Left lung (tissue), 10 donors: ENCODE measurements around the gene BACH2. TPM values are rescaled to one million over a fixed set of nuclear protein-coding genes. Genes with fewer than 3 reads are reported as not detected.
A peak's percentile ranks its signal among the peaks of the same experiment; 100 is the strongest.
"Not testable (repeated sequence)": the region's sequence is repeated elsewhere in the genome, so short reads cannot be mapped to it uniquely, and the experiment has no call there.

Source experiments
- ATAC-seq: fragments of 200-7000 bp; cut with Tn5 transposase; one replicate; pipeline ENCODE4 v1.9.1; 2020; ENCODE audit warnings: moderate library complexity
- DNase-seq, 4 donors: peaks; one replicate each; pipeline ENCODE4 v3.0.0-alpha.2; 2013 to 2020
- H3K27ac ChIP-seq, 2 donors: fragments of 200-600 bp; sonication (generic) in 1 of 2; one replicate each; pipeline versions ENCODE4 v1.5.0 to v1.8.0; 2020 to 2021
- H3K27me3 ChIP-seq, 2 donors: fragments of 200-600 bp; sonication (generic) in 1 of 2; one replicate each; pipeline versions ENCODE4 v1.5.0 to v1.8.0; 2020 to 2021
- H3K36me3 ChIP-seq, 2 donors: fragments of 200-600 bp; sonication (generic) in 1 of 2; one replicate each; pipeline versions ENCODE4 v1.5.0 to v1.8.0; 2020 to 2021
- H3K4me1 ChIP-seq, 2 donors: fragments of 200-600 bp; one replicate each; pipeline ENCODE4 v1.8.0; 2021
- H3K4me3 ChIP-seq, 2 donors: fragments of 200-600 bp; sonication (generic) in 1 of 2; one replicate each; pipeline versions ENCODE4 v1.5.0 to v1.8.0; 2020 to 2021; ENCODE audit warnings: mild to moderate bottlenecking in 1 of 2
- H3K9me3 ChIP-seq, 2 donors: fragments of 200-600 bp; sonication (generic) in 1 of 2; one replicate each; pipeline versions ENCODE4 v1.5.0 to v1.8.0; 2020 to 2021
- intact Hi-C, 2 donors: fragments of 100-400 bp; cut with DNase I; formaldehyde crosslinking; loops; one replicate each; pipeline versions ENCODE4 v1.11.2 to v1.14.2; 2022
- polyA plus RNA-seq, 6 donors: library from polyadenylated mRNA; unstranded; fragments of 120-200 nt; gene quantifications; one replicate each; pipeline ENCODE4 v1.2.1, GENCODE V29; 2013; ENCODE audit not compliant: insufficient read length in 6 of 6
- total RNA-seq, 2 donors: library from RNA; stranded (reverse); fragmentation: NEBNext Ultra II Directional; extraction: Animal tissue kit (Norgen Biotek cat#: 25700); gene quantifications; one replicate each; pipeline ENCODE4 v1.2.1, GENCODE V29; 2021
- TF ChIP-seq, protein P1 (sequence below), 2 donors: fragments of 200-600 bp; sonication (generic) in 1 of 2; IDR thresholded peaks; one replicate each; pipeline versions ENCODE4 v1.5.0 to v1.8.0; 2021; ENCODE audit warnings: antibody characterized with exemption in 2 of 2
- donor health status: DM: no; HTN: yes; CAD: no.
- donor health status: DM: no; HTN: no; CAD: no.

BACH2 gene
- total and polyA plus RNA-seq, 8 donors: 3.8 to 10.6 (median 8.9) TPM

DNA sequence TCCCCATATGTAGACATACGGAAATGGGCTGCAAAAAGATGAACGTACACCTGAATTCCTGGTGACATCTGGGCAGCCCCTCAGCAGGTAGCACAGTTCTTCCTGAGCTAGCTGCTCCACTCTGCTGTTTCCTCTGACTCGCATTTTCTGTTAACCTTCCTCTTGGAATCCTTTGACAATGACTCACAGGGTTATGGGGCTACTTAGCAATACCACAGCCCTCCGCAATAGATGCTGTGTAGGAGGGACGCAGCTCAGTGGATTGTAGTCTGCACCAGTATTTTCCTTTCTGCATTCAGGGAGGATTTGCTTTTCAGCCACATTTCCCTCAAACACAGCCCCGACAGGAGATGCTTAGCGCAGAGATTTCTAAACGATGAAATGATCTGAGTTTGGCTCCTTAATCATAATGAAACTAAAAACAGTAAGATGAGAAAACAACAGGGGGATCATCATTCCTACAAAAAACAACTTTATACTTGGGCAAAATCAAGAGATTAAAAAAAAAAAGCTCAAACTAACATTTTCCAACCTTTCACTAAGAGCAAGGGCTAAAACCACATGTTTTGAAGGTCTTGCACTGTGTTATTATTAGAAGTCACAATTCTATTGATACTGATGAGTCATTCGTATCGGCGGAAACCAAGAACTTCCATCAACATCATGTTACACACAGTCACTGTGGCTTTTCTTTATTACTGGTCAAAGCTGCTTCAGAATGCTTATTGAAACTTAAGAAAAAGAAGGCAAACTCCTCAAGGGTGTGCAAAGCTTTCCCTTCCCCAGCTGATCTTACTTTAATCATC, 12.2 kb downstream of the BACH2 start:
- intact Hi-C loops: loop anchor here in 1 of 2 donors (10.0 kb wide), 1 partner anchor 50 kb away; no protein-coding TSS in a partner anchor
- H3K27ac ChIP-seq: peak overlapping the region; percentile 34 to 81
- H3K4me3 ChIP-seq: peak overlapping the region in 1 of 2 donors; percentile 19
- peaks cover 0 to 5% of the 10 kb centered on the region in 2 donors for H3K9me3 ChIP-seq
- TF ChIP-seq, protein P1, sequence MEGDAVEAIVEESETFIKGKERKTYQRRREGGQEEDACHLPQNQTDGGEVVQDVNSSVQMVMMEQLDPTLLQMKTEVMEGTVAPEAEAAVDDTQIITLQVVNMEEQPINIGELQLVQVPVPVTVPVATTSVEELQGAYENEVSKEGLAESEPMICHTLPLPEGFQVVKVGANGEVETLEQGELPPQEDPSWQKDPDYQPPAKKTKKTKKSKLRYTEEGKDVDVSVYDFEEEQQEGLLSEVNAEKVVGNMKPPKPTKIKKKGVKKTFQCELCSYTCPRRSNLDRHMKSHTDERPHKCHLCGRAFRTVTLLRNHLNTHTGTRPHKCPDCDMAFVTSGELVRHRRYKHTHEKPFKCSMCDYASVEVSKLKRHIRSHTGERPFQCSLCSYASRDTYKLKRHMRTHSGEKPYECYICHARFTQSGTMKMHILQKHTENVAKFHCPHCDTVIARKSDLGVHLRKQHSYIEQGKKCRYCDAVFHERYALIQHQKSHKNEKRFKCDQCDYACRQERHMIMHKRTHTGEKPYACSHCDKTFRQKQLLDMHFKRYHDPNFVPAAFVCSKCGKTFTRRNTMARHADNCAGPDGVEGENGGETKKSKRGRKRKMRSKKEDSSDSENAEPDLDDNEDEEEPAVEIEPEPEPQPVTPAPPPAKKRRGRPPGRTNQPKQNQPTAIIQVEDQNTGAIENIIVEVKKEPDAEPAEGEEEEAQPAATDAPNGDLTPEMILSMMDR (IDR thresholded peaks at IDR 0.05): peak in 1 of 2 donors; percentile 10
- peaks cover 0 to 23% of the 10 kb centered on the region in 2 donors for H3K27me3 ChIP-seq
- H3K36me3 ChIP-seq: no peaks in the 10 kb centered on the region
- H3K4me1 ChIP-seq: peaks cover 10 to 30% of the 10 kb centered on the region in 2 donors
- ATAC-seq: peak; percentile 78
- DNase-seq: peak in 1 of 4 donors; percentile 52

DNA sequence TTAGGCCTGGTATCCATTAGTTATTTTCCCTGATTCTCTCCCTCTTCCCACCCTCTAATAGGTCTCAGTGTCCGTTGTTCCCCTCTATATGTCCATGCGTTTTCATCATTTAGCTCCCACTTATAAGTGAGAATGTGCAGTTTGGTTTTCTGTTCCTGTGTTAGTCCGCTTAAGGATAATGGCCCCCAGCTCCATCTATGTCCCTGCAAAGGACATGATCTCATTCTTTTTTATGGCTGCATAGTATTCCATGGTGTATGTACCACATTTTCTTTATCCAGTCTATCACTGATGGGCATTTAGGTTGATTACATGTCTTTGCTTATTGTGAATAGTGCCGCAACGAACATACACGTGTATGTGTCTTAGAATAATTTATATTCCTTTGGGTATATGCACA, 14.4 kb downstream of the BACH2 start:
- H3K9me3 ChIP-seq, H3K36me3 ChIP-seq, DNase-seq, H3K4me3 ChIP-seq, ATAC-seq, H3K27ac ChIP-seq: not testable (repeated sequence)
- Histone ChIP-seq H3K27me3 (peaks cover 0 to 23% of the 10 kb centered on the region in 2 donors), H3K4me1 (peaks cover 10 to 30% of the 10 kb centered on the region in 2 donors)
- intact Hi-C loops: loop anchor here in 1 of 2 donors (10.0 kb wide), 1 partner anchor 47 kb away; no protein-coding TSS in a partner anchor

DNA sequence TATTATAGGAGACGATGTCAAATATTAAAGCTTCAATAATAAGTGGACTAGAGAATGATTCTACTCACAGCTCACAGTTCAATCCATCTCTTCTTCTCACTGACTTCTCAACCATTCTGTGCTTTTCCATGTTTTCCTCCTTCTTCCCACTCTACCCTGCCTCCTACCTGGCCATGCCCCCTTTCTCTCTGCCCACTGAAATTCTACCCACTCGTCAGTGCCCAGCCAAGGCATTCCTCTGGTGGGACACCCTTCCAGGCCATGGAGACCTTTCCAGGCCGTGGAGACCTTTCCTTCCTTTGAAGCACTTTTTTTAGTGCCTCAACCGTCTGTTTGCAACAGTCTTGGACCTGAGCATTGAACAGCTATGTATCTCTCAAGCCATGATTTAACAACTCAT, 18.5 kb downstream of the BACH2 start:
- no peaks in the 10 kb centered on the region for H3K4me1 ChIP-seq
- ATAC-seq (no peak), DNase-seq (no peak)
- H3K9me3 ChIP-seq: no peaks in the 10 kb centered on the region
- H3K4me3 ChIP-seq: no peak overlapping the region
- intact Hi-C loops: no loop called here
- TF ChIP-seq, protein P1 (IDR thresholded peaks at IDR 0.05): no peak
- no peaks in the 10 kb centered on the region for H3K27me3 ChIP-seq
- no peak overlapping the region for H3K27ac ChIP-seq
- H3K36me3 ChIP-seq: no peaks in the 10 kb centered on the region

DNA sequence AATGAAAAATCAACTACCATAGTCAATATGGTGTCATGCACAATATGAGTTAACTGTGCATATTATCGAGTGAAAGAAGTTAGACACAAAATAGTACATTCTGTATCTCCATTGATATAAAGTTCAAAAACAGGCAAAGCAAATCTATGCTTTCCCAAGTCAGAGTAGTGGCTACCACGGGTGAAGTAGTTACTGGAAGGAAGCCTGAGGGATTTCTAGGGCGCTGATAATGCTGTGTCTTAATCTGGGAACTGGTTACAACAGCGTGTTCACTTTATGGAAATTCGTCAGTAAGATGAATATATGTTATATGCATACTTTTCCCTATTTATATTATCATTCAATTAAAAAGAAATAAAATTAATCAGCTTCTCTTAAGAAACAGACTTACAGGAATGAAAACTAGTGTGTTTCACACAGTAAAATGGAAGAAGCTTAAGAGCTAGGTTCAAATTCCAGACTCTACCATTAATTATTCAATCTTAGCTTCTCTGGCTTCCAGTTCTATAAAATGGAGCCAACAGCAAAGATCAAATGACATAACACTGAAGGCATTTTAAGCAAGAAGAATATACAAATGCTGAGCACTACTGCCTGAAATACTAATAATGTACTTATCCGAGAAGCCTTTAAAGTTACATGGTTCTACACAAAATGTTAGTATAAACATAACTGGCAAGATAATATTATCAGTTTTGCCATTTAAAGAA, 19.2 kb downstream of the BACH2 start:
- Histone ChIP-seq H3K36me3 (no peaks in the 10 kb centered on the region), H3K9me3 (no peaks in the 10 kb centered on the region), H3K4me3 (no peak overlapping the region), H3K27me3 (no peaks in the 10 kb centered on the region), H3K27ac (no peak overlapping the region), H3K4me1 (no peaks in the 10 kb centered on the region)
- ATAC-seq (no peak), DNase-seq (no peak)
- intact Hi-C loops: no loop called here
- TF ChIP-seq, protein P1 (IDR thresholded peaks at IDR 0.05): no peak

DNA sequence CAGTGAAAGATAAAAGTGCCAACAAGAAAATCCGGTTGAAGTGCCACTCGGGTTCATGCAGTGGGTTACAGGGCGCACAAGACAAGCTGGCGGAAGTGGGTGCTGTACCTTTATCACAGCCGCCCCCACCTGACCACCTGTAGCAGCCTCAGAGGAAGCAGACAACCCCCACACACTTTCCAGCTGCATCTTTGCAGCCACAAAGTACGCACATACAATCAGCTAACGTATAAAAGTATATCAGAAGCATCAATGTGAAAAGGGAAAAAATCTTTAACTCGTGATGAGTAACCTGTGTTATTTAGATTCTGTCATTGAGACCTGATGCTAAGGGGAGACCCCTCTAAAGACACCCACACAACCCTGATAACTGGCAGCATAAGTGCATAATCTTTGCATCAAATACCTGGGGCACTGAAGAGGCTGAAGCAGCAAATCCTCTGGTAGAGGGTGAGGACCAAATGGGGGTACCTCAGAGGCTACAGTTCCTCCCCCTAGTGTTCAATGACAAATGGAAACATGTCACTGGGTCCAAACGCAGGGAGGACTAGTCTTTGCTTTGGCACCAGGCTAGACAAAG, 22.1 kb downstream of the BACH2 start:
- no peaks in the 10 kb centered on the region for H3K36me3 ChIP-seq
- H3K4me3 ChIP-seq: no peak overlapping the region
- DNase-seq (no peak), ATAC-seq (peak; percentile 41)
- TF ChIP-seq, protein P1 (IDR thresholded peaks at IDR 0.05): peak in 1 of 2 donors; percentile 8
- no peaks in the 10 kb centered on the region for H3K27me3 ChIP-seq
- intact Hi-C loops: no loop called here
- no peaks in the 10 kb centered on the region for H3K4me1 ChIP-seq
- H3K27ac ChIP-seq: no peak overlapping the region
- peaks cover 0 to 2% of the 10 kb centered on the region in 2 donors for H3K9me3 ChIP-seq
